Measurements from ENCODE around the gene FHOD3.

DNA sequence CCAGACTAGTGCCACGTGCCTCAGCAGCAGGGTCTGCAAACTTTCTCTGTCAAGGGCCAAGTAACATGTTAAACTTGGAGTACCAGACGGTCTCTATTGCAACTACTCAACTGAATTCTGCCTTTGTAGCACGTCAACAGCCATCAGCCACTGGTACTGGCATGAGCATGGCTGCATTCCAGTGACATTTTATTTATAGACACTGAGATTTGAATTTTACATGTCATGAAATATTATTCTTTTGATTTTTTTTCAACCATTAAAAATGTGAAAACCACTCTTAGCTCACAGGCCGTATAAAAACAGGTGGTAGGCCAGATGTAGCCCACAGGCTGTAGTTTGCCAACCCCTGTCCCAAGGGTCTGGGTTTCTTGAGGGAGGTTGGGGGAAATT is 331.6 kb downstream of the FHOD3 start:
- TF ChIP-seq, protein P1, sequence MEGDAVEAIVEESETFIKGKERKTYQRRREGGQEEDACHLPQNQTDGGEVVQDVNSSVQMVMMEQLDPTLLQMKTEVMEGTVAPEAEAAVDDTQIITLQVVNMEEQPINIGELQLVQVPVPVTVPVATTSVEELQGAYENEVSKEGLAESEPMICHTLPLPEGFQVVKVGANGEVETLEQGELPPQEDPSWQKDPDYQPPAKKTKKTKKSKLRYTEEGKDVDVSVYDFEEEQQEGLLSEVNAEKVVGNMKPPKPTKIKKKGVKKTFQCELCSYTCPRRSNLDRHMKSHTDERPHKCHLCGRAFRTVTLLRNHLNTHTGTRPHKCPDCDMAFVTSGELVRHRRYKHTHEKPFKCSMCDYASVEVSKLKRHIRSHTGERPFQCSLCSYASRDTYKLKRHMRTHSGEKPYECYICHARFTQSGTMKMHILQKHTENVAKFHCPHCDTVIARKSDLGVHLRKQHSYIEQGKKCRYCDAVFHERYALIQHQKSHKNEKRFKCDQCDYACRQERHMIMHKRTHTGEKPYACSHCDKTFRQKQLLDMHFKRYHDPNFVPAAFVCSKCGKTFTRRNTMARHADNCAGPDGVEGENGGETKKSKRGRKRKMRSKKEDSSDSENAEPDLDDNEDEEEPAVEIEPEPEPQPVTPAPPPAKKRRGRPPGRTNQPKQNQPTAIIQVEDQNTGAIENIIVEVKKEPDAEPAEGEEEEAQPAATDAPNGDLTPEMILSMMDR (IDR thresholded peaks at IDR 0.05) = no peak
- TF ChIP-seq POLR2A (IDR thresholded peaks at IDR 0.05) = no peak
